HepG2 (cell line): ENCODE measurements around the gene FARSB. TPM values are rescaled to one million over a fixed set of nuclear protein-coding genes. Genes with fewer than 3 reads are reported as not detected.
A peak's percentile ranks its signal among the peaks of the same experiment; 100 is the strongest.

Source experiments
- MYC ChIP-seq: sonication (generic); formaldehyde crosslinking; IDR thresholded peaks from 2 replicates; pipeline ENCODE4 v1.9.0; 2021; ENCODE audit warnings: missing genetic modification reagents, borderline replicate concordance
- NAIF1 ChIP-seq: sonication (generic); formaldehyde crosslinking; IDR thresholded peaks from 2 replicates; pipeline ENCODE4 v1.5.0; 2020; ENCODE audit warnings: mild to moderate bottlenecking, missing genetic modification reagents, borderline replicate concordance
- NFATC3 ChIP-seq: sonication (generic); formaldehyde crosslinking; IDR thresholded peaks from 2 replicates; pipeline ENCODE4 v1.5.1; 2020; ENCODE audit warnings: mild to moderate bottlenecking, missing genetic modification reagents
- NRL ChIP-seq: sonication (generic); formaldehyde crosslinking; IDR thresholded peaks from 2 replicates; pipeline ENCODE4 v1.5.0; 2020; ENCODE audit warnings: missing genetic modification reagents, mild to moderate bottlenecking, moderate library complexity, borderline replicate concordance
- PAF1 ChIP-seq: IDR thresholded peaks from 2 replicates; pipeline ENCODE4 v1.6.1; 2016; ENCODE audit warnings: missing genetic modification reagents, missing compliant biosample characterization
- PPARG ChIP-seq: conservative IDR thresholded peaks from 2 replicates; pipeline ENCODE4 v1.6.1; 2016; ENCODE audit warnings: missing biosample characterization, missing genetic modification reagents
- SUZ12 ChIP-seq: fragments of 150-350 bp; IDR thresholded peaks from 2 replicates; pipeline ENCODE4 v1.6.1; 2014; ENCODE audit warnings: low read depth, low read length
- ZNF615 ChIP-seq: sonication (generic); formaldehyde crosslinking; IDR thresholded peaks from 2 replicates; pipeline ENCODE4 v1.5.0; 2020; ENCODE audit warnings: mild to moderate bottlenecking, missing genetic modification reagents, borderline replicate concordance
- ZNF703 ChIP-seq: sonication (generic); formaldehyde crosslinking; IDR thresholded peaks from 2 replicates; pipeline ENCODE4 v1.5.1; 2020; ENCODE audit warnings: missing genetic modification reagents, mild to moderate bottlenecking, moderate library complexity, borderline replicate concordance
- ZNF720 ChIP-seq: sonication (generic); formaldehyde crosslinking; IDR thresholded peaks from 2 replicates; pipeline ENCODE4 v1.4.0; 2020; ENCODE audit warnings: missing genetic modification reagents
- ZNF775 ChIP-seq: sonication (generic); formaldehyde crosslinking; IDR thresholded peaks from 2 replicates; pipeline ENCODE4 v1.4.0; 2020; ENCODE audit warnings: missing genetic modification reagents, mild to moderate bottlenecking, moderate library complexity, borderline replicate concordance
- ZNF83 ChIP-seq: sonication (generic); formaldehyde crosslinking; IDR thresholded peaks from 2 replicates; pipeline ENCODE4 v1.4.0; 2020; ENCODE audit warnings: missing genetic modification reagents, mild to moderate bottlenecking, borderline replicate concordance
- ZNF891 ChIP-seq: sonication (generic); formaldehyde crosslinking; IDR thresholded peaks from 2 replicates; pipeline ENCODE4 v1.5.0; 2020; ENCODE audit warnings: mild to moderate bottlenecking, missing genetic modification reagents
- polyA plus RNA-seq, 8 experiments: library from polyadenylated mRNA; depleted of rRNA in 3 of 8; stranded (reverse) in 7 of 8; unstranded in 1 of 8; fragments of >200 nt; fragmentation: Illumina TruSeq in 4 of 8; extraction: Trizol in 4 of 8; gene quantifications; 2 replicates each; pipeline versions ENCODE4 v1.2.1 to v1.2.3, GENCODE V29; 2011 to 2016; ENCODE audit warnings: low read depth in 4 of 8, missing spikeins in 1 of 8, mixed read lengths in 1 of 8; ENCODE audit not compliant: insufficient read depth in 1 of 8
- total RNA-seq, 5 experiments: library from RNA; depleted of rRNA; stranded (reverse); fragments of >200 nt; fragmentation: Illumina TruSeq; extraction: Trizol; gene quantifications; 2 replicates each; pipeline ENCODE4 v1.2.3, GENCODE V29; 2016; ENCODE audit warnings: low read depth in 1 of 5
- TF ChIP-seq, protein P1 (sequence below): sonication (generic); formaldehyde crosslinking; IDR thresholded peaks from 2 replicates; pipeline ENCODE4 v1.5.1; 2020; ENCODE audit warnings: mild to moderate bottlenecking, missing genetic modification reagents, borderline replicate concordance
- TF ChIP-seq, protein P2 (sequence below): sonication (generic); formaldehyde crosslinking; IDR thresholded peaks from 2 replicates; pipeline ENCODE4 v1.8.0; 2022; ENCODE audit warnings: mild to moderate bottlenecking, missing genetic modification reagents, moderate library complexity
- TF ChIP-seq, protein P3 (sequence below): sonication (generic); formaldehyde crosslinking; IDR thresholded peaks from 2 replicates; pipeline ENCODE4 v1.5.0; 2020; ENCODE audit warnings: missing genetic modification reagents, mild to moderate bottlenecking, borderline replicate concordance
- TF ChIP-seq, protein P4 (sequence below), 2 experiments: sonication (generic) in 1 of 2; formaldehyde crosslinking in 1 of 2; IDR thresholded peaks; 2 replicates each; pipeline versions ENCODE4 v1.4.0 to v1.6.1; 2016 to 2020; ENCODE audit warnings: borderline replicate concordance in 1 of 2, low read depth in 1 of 2, mild to moderate bottlenecking in 1 of 2, missing genetic modification reagents in 1 of 2

Gene FARSB
- total and polyA plus RNA-seq, 2 of the 13 experiments (the other 11 are each of a cell fraction or from before 2014, with no cell fraction given), result 23.3 to 45.9 TPM

DNA sequence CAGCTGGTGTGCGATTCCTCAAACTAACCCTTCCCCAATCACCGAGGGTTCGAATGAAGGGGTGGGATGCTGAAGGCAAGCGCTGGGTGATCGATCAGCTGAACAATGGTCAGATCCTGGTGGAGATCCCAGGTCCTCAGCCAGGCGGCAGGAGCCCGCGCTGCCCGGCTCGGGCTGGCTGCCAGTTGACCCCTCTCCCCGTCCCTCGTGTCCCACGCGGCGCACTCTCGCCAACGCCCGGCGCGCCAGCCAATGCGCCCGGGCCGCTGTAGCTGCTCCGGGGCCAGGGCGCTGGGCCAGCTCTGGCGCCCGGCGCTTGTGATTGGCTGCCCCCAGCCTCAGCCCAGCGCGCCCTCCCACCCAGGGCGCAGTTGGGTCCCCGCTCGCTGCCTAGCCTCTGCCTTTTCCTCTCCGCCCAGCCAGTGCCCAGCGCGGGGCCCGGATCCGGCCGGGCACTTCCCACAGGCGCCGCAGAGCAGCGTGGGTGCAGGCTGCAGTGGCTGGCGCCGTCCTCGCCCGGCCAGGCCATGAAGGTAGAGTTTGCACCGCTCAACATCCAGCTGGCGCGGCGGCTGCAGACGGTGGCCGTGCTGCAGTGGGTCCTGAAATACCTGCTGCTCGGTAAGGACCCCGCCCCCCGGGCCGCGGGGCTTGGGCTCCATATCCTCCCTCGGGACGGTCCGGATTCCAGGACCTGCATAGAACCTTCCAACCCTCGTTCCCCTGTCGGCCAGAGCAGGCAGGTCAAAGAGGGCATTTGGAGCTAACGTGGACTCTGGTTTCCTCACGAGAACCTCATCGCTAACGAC is 15.6 kb upstream of the FARSB start, which contains the start of gene MOGAT1 (continued):
- TF ChIP-seq SUZ12 (no peak), ZNF891 (CRISPR knock-in tag) (0 out of 2 replicates have a peak, but pooled peaks have one; percentile 40), ZNF703 (CRISPR knock-in tag) (peak; percentile 85; the same call in 1 of the 2 replicates), ZNF615 (no peak), PPARG (0 out of 2 replicates have a peak, but pooled peaks have one; percentile 47), ZNF83 (no peak), ZNF775 (CRISPR knock-in tag) (peak; percentile 34; the same call in 1 of the 2 replicates), NFATC3 (CRISPR knock-in tag) (no peak), MYC (CRISPR knock-in tag) (peak; percentile 87), NAIF1 (CRISPR knock-in tag) (peak; percentile 92; the same call in 1 of the 2 replicates), NRL (CRISPR knock-in tag) (peak; percentile 74), PAF1 (CRISPR knock-in tag) (no peak), ZNF720 (CRISPR knock-in tag) (no peak)
- TF ChIP-seq, protein P1, sequence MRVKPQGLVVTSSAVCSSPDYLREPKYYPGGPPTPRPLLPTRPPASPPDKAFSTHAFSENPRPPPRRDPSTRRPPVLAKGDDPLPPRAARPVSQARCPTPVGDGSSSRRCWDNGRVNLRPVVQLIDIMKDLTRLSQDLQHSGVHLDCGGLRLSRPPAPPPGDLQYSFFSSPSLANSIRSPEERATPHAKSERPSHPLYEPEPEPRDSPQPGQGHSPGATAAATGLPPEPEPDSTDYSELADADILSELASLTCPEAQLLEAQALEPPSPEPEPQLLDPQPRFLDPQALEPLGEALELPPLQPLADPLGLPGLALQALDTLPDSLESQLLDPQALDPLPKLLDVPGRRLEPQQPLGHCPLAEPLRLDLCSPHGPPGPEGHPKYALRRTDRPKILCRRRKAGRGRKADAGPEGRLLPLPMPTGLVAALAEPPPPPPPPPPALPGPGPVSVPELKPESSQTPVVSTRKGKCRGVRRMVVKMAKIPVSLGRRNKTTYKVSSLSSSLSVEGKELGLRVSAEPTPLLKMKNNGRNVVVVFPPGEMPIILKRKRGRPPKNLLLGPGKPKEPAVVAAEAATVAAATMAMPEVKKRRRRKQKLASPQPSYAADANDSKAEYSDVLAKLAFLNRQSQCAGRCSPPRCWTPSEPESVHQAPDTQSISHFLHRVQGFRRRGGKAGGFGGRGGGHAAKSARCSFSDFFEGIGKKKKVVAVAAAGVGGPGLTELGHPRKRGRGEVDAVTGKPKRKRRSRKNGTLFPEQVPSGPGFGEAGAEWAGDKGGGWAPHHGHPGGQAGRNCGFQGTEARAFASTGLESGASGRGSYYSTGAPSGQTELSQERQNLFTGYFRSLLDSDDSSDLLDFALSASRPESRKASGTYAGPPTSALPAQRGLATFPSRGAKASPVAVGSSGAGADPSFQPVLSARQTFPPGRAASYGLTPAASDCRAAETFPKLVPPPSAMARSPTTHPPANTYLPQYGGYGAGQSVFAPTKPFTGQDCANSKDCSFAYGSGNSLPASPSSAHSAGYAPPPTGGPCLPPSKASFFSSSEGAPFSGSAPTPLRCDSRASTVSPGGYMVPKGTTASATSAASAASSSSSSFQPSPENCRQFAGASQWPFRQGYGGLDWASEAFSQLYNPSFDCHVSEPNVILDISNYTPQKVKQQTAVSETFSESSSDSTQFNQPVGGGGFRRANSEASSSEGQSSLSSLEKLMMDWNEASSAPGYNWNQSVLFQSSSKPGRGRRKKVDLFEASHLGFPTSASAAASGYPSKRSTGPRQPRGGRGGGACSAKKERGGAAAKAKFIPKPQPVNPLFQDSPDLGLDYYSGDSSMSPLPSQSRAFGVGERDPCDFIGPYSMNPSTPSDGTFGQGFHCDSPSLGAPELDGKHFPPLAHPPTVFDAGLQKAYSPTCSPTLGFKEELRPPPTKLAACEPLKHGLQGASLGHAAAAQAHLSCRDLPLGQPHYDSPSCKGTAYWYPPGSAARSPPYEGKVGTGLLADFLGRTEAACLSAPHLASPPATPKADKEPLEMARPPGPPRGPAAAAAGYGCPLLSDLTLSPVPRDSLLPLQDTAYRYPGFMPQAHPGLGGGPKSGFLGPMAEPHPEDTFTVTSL (CRISPR knock-in tag), result peak; percentile 70
- TF ChIP-seq, protein P2, sequence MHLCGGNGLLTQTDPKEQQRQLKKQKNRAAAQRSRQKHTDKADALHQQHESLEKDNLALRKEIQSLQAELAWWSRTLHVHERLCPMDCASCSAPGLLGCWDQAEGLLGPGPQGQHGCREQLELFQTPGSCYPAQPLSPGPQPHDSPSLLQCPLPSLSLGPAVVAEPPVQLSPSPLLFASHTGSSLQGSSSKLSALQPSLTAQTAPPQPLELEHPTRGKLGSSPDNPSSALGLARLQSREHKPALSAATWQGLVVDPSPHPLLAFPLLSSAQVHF (CRISPR knock-in tag), result peak; percentile 94; the same call in 1 of the 2 replicates
- TF ChIP-seq, protein P3, sequence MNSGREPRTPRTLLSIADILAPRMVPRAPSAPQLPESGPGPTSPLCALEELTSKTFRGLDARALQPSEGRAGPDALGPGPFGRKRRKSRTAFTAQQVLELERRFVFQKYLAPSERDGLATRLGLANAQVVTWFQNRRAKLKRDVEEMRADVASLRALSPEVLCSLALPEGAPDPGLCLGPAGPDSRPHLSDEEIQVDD, result peak; percentile 84; the same call in 1 of the 2 replicates
- TF ChIP-seq, protein P4, sequence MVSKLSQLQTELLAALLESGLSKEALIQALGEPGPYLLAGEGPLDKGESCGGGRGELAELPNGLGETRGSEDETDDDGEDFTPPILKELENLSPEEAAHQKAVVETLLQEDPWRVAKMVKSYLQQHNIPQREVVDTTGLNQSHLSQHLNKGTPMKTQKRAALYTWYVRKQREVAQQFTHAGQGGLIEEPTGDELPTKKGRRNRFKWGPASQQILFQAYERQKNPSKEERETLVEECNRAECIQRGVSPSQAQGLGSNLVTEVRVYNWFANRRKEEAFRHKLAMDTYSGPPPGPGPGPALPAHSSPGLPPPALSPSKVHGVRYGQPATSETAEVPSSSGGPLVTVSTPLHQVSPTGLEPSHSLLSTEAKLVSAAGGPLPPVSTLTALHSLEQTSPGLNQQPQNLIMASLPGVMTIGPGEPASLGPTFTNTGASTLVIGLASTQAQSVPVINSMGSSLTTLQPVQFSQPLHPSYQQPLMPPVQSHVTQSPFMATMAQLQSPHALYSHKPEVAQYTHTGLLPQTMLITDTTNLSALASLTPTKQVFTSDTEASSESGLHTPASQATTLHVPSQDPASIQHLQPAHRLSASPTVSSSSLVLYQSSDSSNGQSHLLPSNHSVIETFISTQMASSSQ (IDR thresholded peaks at IDR 0.05; ENCODE audit: low read depth), result no peak
- TF ChIP-seq, protein P4 (CRISPR knock-in tag; IDR thresholded peaks at IDR 0.05; ENCODE audit: borderline replicate concordance), result peak; percentile 66
